SJCRH30 (cell line): ENCODE data around the gene TNC. TPM values are rescaled to one million over a fixed set of nuclear protein-coding genes. Genes with fewer than 3 reads are reported as not detected.

Experiments used
- DNase-seq, 2 experiments: peaks; one replicate each; pipeline ENCODE4 v3.0.0-alpha.2; 2015 to 2020
- H3K27ac ChIP-seq: fragments of 250-450 bp; sonication (Bioruptor Pico); 2 replicates; pipeline ENCODE4 v1.5.1; 2020; ENCODE audit warnings: mild to moderate bottlenecking, moderate library complexity
- H3K27me3 ChIP-seq: fragments of 250-450 bp; sonication (Bioruptor Pico); 2 replicates; pipeline ENCODE4 v1.5.1; 2020; ENCODE audit warnings: mild to moderate bottlenecking, moderate library complexity
- H3K36me3 ChIP-seq: fragments of 250-450 bp; sonication (Bioruptor Pico); 2 replicates; pipeline ENCODE4 v1.5.1; 2020; ENCODE audit warnings: mild to moderate bottlenecking, moderate library complexity
- H3K4me1 ChIP-seq: fragments of 250-450 bp; sonication (Bioruptor Pico); 2 replicates; pipeline ENCODE4 v1.5.1; 2020; ENCODE audit warnings: mild to moderate bottlenecking, moderate library complexity
- H3K4me3 ChIP-seq: fragments of 250-450 bp; sonication (Bioruptor Pico); 2 replicates; pipeline ENCODE4 v1.5.1; 2020; ENCODE audit warnings: mild to moderate bottlenecking, moderate library complexity
- H3K9me3 ChIP-seq: fragments of 250-450 bp; sonication (Bioruptor Pico); replicated peaks from 2 replicates; pipeline ENCODE4 v1.5.1; 2020; ENCODE audit warnings: mild to moderate bottlenecking, moderate library complexity
- total RNA-seq: library from RNA; depleted of rRNA; stranded (reverse); fragments of >200 nt; shearing (Covaris generic); gene quantifications from 2 replicates; pipeline ENCODE4 v1.2.3, GENCODE V29; 2014

Gene TNC
- total RNA-seq, 1 experiment from 2014 or later: 181 TPM

DNA sequence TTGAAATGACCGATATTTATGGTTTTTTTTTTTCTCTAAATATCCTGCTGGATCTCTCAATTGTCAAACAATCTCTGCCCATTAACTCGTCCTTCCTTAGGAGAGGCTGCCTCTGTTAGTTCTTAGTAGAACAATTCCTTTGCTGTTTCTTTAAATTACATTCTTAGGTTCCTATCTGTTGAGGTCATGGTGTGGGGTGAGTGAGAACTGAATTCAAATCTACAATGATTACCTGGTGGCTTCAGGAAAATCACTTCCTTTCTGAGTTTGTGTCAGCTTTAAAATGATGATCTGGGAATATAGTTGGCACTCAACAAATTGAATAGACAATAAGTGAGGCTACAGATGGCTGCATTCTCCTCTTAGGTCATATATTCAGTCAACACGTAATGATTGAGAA is 105.5 kb downstream of the TNC start:
- Histone ChIP-seq H3K36me3 (no peaks in the 10 kb centered on the region), H3K4me1 (peaks cover 13% of the 10 kb centered on the region), H3K27me3 (no peaks in the 10 kb centered on the region), H3K27ac (no peak overlapping the region), H3K4me3 (no peak overlapping the region), H3K9me3 (no peaks in the 10 kb centered on the region)
- no peak for DNase-seq

DNA sequence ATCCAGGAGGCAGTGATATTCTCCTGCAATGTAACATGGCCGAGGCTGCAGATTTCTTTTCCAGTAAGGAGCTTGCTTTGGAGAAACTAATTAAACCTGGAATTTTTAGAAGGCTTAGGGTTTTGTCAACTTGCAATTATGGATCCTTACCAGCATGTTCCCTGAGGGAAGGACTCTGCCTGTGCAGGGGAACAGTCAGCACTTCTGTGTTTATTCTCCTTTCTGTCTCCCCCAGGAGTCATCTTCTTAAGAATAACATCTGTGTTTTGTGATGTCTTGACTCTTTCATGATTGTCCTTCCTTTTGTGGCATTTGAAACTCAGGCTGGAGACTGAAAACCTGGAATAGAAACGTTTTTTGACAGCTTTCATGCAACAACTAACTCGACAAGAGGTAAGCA is 107.1 kb downstream of the TNC start:
- no peak for DNase-seq
- Histone ChIP-seq H3K4me3 (no peak overlapping the region), H3K27ac (no peak overlapping the region), H3K4me1 (peaks cover 13% of the 10 kb centered on the region), H3K27me3 (no peaks in the 10 kb centered on the region), H3K9me3 (no peaks in the 10 kb centered on the region), H3K36me3 (no peaks in the 10 kb centered on the region)

DNA sequence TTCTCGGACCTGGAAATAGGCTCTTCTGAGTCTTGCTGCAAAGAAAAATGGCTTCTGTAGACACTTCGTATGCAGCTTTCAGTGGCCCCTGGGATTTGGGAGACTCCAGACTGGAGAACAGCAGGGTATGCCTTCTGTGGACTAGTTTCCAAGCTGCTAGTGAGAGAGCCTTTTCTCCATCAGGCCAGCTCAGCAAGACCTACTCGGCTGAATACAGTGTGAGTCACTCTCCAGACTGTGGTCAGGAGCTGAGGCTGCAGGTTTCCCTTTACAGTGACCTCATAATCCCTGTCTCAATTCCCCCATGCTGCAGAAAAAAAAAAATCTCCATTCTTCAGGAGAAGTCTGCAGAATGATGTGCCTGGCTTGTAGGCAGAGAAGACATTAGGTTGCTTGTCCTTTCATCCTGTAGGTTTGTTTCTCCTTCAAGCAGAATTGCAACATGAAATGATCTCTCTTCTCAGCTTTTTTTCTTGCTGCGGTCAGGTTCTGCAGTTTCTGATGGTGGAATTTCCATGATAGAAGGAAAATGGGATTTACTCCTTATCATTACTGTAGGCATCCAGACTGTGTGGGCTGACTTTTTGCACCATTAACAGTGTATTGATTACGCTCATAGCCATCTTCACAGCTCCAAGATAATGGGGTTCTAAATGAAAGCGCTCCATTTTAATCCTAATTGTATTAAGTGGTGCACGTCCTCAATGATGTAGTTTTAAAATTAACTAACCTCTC is 109.3 kb downstream of the TNC start:
- H3K4me1 ChIP-seq: peaks cover 13% of the 10 kb centered on the region
- no peak overlapping the region for H3K4me3 ChIP-seq
- DNase-seq: peak; percentile 67 to 79
- H3K9me3 ChIP-seq: no peaks in the 10 kb centered on the region
- H3K27ac ChIP-seq: no peak overlapping the region
- no peaks in the 10 kb centered on the region for H3K36me3 ChIP-seq
- no peaks in the 10 kb centered on the region; the same call in 1 of the 2 replicates for H3K27me3 ChIP-seq

DNA sequence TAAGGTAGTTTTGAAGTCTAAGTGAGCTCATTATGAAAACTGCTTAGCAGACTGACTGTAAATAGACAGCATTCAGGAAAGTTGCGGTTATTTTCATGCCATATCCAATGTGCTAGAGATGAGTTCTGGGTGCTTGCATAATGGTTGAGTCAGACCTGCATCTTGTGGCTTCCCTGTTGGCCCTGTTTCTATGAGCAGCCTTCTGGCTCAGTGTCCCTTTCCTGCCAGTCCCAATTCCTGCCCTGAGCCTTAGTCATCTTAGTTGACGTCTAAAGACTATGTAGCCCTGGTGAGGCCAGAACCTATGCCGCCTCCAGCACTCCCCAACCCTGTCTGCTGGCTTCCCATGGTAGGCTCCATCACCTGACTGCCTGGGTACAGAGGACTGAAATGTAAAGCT is 111.3 kb downstream of the TNC start:
- Histone ChIP-seq H3K4me3 (no peak overlapping the region), H3K27me3 (no peaks in the 10 kb centered on the region; the same call in 1 of the 2 replicates), H3K4me1 (peaks cover 13% of the 10 kb centered on the region), H3K9me3 (no peaks in the 10 kb centered on the region), H3K27ac (no peak overlapping the region), H3K36me3 (no peaks in the 10 kb centered on the region)
- DNase-seq: no peak

DNA sequence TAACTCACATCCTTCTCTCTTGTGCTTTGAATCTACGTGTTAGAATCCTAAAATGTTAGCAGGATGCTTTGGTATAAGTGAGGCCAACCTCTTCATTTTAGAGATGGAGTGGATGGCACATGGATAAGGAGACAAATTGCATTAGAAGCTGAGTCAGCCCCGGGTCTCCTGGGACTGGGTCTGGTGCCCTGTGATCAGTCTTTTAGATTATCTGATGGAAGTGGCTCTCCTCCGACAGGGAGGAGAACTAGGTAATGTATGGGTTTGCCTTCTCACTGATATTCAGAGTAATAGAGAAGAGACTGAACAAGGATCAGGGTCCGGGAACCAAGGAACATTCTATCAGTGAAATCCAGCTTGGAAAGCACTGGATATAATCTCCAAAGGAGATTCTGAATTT is 112.6 kb downstream of the TNC start:
- no peaks in the 10 kb centered on the region for H3K9me3 ChIP-seq
- H3K4me1 ChIP-seq: peaks cover 12% of the 10 kb centered on the region
- H3K27me3 ChIP-seq: no peaks in the 10 kb centered on the region; the same call in 1 of the 2 replicates
- no peak for DNase-seq
- H3K27ac ChIP-seq: no peak overlapping the region
- H3K4me3 ChIP-seq: no peak overlapping the region
- H3K36me3 ChIP-seq: no peaks in the 10 kb centered on the region

DNA sequence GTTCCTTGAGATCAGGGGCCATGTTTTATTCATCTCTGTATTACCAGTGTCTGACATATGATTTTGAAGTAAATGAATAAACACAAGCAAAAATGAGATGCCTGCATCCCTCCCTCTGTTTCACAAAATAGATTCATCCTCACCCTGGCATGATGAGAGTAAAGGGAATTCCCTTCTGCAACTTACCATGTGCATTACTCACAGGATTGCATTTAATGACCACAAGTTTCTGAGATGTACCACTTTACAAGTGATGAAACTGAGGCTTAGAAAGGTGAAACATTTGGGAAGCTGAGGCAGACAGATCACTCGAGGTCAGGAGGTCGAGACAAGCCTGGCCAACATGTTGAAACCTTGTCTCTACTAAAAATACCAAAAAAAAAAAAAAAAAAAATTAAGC is 113.4 kb downstream of the TNC start:
- H3K4me1 ChIP-seq: peaks cover 10% of the 10 kb centered on the region
- no peak for DNase-seq
- H3K4me3 ChIP-seq: no peak overlapping the region

DNA sequence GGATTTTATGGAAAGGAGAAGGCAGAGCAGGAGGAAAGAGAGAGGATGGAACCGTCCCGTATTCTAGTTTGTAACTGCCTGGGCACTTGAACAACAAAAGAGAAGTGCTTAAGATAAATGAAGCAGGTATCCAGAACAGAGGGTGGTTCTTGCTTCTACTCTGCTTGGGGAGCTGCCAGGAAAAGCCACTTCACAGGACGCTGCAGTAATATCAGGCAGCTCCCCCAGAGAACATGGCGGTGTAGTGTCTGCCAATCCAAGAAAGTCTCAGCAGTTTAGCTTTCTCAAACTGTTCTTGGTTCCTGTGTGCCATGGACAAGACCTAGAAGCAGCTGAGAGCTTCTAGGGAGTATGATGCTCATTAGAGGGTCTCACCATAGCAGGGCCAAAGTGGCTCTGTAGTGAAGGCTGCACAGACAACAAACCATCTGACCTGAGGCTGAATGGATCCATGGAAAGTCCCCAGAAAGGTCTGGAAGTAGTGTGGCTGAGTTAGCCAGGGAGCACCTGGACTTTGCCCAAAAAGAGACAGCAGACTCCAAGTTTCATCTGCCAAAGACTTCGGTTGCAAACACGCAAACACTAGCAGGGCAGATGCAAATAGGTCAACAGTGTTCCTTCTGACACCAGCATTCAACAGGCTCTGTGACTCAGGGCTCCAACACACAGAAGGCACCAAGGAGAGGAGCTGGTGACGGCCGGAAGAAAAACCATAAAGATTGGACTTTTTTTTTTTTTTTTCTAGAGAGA is 115.4 kb downstream of the TNC start:
- DNase-seq: no peak
- no peaks in the 10 kb centered on the region for H3K4me1 ChIP-seq
- H3K4me3 ChIP-seq: no peak overlapping the region
- H3K36me3 ChIP-seq: no peaks in the 10 kb centered on the region
- no peaks in the 10 kb centered on the region for H3K9me3 ChIP-seq
- no peak overlapping the region for H3K27ac ChIP-seq
- no peaks in the 10 kb centered on the region; the same call in 1 of the 2 replicates for H3K27me3 ChIP-seq

More for the DNA sequence above, 113.4 kb downstream of the TNC start:
- H3K27ac ChIP-seq: no peak overlapping the region
- no peaks in the 10 kb centered on the region for H3K36me3 ChIP-seq
- no peaks in the 10 kb centered on the region; the same call in 1 of the 2 replicates for H3K27me3 ChIP-seq
- no peaks in the 10 kb centered on the region for H3K9me3 ChIP-seq

DNA sequence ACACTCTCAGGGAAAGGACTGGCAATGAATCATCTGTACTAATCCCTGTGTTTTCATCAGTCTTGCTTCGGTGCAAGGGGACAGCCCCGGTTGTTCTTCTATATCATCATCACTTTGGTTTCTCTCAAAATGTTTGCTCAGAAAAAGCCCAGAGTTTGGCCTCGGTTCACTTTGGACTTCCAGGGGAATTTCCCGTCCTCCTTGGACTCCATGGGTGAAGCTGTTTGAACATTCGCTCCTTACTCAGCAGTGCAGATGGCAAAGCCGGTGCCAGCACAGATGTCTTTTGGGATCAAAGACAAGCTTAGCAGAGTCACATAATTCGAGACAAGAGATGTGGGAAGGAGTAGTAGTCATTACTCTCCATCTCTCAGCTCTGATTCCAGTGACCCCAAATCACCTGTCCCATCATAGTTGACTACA is 117.7 kb downstream of the TNC start:
- no peaks in the 10 kb centered on the region for H3K9me3 ChIP-seq
- H3K4me3 ChIP-seq: no peak overlapping the region
- no peaks in the 10 kb centered on the region for H3K4me1 ChIP-seq
- no peaks in the 10 kb centered on the region; the same call in 1 of the 2 replicates for H3K27me3 ChIP-seq
- no peak for DNase-seq
- H3K27ac ChIP-seq: no peak overlapping the region
- no peaks in the 10 kb centered on the region for H3K36me3 ChIP-seq

DNA sequence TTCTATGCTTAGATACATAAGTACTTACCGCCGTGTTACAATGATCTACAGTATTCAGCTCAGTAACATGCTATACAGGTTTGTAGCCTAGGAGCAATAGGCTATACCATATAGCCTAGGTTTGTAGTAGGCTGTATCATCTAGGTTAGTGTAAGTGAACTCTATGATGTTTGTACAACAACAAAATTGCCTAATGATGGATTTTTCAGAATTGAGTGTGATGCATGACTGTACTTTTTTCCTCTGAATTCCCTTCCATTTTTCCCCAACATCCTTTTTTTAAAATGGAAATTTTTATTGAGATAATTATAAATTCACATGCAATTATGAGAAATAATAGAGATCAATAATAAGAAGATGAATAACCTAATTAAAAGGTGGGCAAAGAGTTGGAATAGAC is 119.6 kb downstream of the TNC start:
- no peak overlapping the region for H3K27ac ChIP-seq
- H3K36me3 ChIP-seq: no peaks in the 10 kb centered on the region
- no peaks in the 10 kb centered on the region for H3K27me3 ChIP-seq
- no peak for DNase-seq
- no peaks in the 10 kb centered on the region for H3K4me1 ChIP-seq
- no peaks in the 10 kb centered on the region for H3K9me3 ChIP-seq
- no peak overlapping the region for H3K4me3 ChIP-seq

DNA sequence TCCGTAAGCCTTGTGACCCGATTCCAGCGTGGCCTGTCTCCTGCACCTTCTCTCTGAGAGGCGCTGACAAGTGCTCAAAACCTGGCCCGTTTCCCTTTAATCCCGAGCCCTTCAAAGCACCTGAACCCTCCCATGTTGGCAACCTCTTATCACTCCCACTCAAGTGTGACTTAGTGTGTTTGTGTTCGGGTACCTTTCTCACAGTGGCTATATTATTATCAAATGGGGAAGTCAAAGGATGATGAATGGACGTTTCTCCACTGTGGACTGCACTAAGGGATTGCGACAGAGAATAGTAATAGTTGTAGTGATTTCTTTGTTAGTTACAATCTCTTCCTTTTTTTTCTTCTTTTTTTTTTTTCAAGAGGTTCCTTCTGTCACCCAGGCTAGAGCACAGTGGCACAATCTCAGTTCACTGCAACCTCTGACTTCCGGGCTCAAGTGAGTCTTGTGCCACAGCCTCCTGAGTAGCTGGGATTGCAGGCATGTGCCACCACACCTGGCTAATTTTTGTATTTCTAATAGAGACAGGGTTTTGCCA is 122.2 kb downstream of the TNC start:
- Histone ChIP-seq H3K9me3 (no peaks in the 10 kb centered on the region; the same call in 1 of the 2 replicates), H3K27ac (no peak overlapping the region), H3K36me3 (no peaks in the 10 kb centered on the region), H3K4me1 (no peaks in the 10 kb centered on the region), H3K27me3 (no peaks in the 10 kb centered on the region), H3K4me3 (no peak overlapping the region)
- no peak for DNase-seq

DNA sequence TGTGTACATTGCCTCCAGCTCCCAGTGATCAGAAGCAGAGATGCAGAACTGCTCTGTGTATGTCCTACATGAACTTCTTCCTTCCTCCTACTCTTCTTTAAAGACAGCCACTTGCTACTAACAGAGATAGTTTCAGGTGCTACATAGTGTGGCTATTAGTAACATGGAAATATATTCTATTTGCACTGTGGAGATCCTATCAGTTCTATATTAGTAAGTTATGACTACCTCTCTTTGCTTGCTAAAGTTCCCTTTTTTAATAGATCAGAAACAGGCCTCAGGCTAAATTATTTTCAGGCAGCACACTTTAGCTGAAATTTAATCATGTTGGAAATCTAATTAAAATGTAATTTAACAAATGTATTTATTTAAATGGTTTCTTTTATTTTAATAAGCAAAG is 123.2 kb downstream of the TNC start:
- Histone ChIP-seq H3K4me3 (no peak overlapping the region), H3K27me3 (no peaks in the 10 kb centered on the region), H3K27ac (no peak overlapping the region), H3K9me3 (no peaks in the 10 kb centered on the region; the same call in 1 of the 2 replicates), H3K4me1 (no peaks in the 10 kb centered on the region), H3K36me3 (no peaks in the 10 kb centered on the region)
- no peak for DNase-seq

DNA sequence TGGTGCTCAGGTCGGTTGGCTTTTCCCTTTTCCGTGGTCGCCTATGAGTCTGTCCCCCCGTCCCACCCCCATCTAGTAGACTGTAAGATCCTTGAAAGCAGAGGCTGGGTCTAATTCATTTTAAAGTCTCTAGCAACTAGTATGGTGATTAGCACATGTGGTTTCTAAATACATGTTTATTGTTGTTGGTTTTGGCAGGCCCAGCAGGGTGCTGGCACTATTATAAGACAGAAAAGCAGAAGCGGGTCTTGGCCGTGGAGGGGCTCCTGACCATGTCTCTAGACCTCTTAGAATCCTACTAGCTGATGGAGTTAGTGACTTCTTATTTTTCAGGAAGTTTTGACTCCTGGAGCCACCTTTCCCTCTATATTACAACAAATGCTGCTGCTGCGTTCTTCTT is 126.1 kb downstream of the TNC start:
- H3K36me3 ChIP-seq: no peaks in the 10 kb centered on the region
- no peak overlapping the region for H3K4me3 ChIP-seq
- no peaks in the 10 kb centered on the region for H3K27me3 ChIP-seq
- H3K27ac ChIP-seq: no peak overlapping the region
- no peak for DNase-seq
- H3K9me3 ChIP-seq: no peaks in the 10 kb centered on the region; the same call in 1 of the 2 replicates
- 0 out of 2 replicates have a peak, but pooled peaks cover 2% of the 10 kb centered on the region for H3K4me1 ChIP-seq

DNA sequence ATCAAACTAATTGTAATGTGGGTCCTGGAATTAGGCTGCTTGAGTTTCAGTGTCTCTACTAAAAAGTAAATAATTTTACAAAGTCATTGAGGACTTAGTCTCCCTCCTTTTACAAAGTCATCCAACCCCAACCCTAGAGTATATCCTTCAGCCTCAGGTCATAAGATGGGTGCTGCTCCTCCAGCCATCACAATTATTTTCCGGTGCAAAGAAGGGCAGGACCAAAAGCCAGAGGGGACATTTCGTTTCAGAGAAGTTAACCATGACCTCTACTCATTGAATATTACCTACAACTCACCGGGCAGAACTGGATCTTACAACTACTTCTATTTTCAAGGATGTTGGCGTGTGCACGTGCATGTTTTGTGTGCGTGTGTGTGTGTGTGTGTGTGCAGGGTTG is 127.1 kb downstream of the TNC start:
- Histone ChIP-seq H3K9me3 (no peaks in the 10 kb centered on the region; the same call in 1 of the 2 replicates), H3K27me3 (no peaks in the 10 kb centered on the region), H3K4me3 (no peak overlapping the region), H3K36me3 (no peaks in the 10 kb centered on the region), H3K4me1 (peaks cover 7% of the 10 kb centered on the region; the same call in 1 of the 2 replicates), H3K27ac (no peak overlapping the region)
- no peak for DNase-seq

DNA sequence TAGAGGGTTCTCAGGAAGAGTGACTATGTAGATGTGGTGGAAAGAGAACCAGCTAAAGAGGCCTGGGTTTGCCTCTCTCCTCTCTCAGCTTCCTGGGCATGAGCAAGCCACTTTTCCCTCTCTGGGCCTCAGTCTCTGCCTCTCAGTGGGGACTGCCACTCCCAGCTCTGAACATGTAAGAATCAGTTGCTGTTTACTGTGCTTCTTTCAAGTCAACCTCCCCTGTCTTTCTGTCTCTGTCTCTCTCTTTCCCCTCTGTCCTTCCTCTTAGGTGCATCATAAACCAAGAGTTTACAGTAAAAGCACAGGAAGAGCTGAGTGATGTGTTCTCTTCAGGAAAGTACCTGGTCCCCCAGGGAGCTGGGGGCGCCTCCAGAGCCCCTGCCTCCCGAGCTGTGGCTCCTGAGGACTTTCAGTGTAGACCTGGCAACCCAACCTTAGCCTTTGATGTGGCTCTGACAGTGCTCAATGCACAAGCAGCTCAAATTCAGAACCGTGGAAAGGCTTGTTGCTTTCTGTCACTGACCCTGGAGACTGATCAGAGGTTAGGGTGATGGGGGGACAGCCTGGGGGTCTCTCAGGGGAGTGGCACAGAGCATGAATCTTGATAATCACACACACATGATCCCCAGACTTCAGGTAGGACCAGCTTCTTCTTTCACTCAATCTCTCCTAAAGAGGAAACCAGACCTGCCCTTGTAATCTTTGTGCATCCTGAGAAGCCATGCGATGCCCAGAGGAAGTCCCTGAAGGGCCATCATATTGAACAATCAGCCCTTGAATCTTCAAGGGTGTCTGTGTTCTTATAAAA is 128.2 kb downstream of the TNC start:
- Histone ChIP-seq H3K4me3 (no peak overlapping the region), H3K9me3 (no peaks in the 10 kb centered on the region; the same call in 1 of the 2 replicates), H3K27me3 (no peaks in the 10 kb centered on the region), H3K36me3 (no peaks in the 10 kb centered on the region), H3K27ac (no peak overlapping the region), H3K4me1 (peaks cover 10% of the 10 kb centered on the region; the same call in 1 of the 2 replicates)
- DNase-seq: no peak
